NOMO-1 treated with DMSO at 0.1 percent for 48 hours (cell line): Measurements from ENCODE around the gene ERC1.
A peak's percentile ranks its signal among the peaks of the same experiment; 100 is the strongest.

ENCODE experiments used
- DNase-seq: peaks from one replicate; lab custom pipeline; 2025; ENCODE audit not compliant: unreplicated experiment; lab: John Stamatoyannopoulos, UW

Gene ERC1

DNA sequence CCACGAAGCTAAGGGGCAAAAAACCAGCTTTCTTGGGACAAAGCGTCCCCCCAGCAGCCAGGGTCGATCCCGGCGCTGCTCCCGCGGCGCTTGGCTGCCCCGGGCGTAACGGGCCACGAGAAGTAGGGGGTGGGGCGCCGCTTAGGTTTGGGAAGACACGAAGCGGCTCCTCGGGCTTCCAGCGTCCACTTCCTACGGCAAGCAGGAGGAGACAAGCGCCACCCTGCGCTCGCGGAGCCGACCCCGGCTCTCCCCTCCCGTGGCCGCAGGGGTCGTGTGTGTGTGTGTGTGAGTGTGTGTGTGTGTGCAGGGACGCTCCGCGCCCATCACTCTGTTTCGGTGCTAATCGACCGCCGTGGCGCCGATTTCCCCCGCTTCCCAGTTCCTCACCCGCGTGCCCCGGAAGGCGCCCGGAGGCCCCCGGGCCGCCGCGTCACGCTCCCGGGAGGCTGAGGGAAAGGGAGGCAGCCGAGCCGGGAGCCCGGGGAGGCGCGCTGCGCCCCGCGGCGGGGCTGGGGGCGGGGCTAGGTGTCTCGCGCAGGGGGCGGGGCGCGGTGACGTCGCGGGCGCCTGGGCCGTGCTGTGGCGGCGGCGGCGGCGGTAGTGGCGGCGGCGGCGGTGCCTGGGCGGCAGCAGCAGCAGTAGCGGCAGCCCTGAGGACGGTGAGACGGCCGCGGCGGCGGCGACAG, at the start of gene ERC1:
TSS of gene ERC1 (plus strand) at position 563 of the 689 bp plus-strand sequence. CDS start 36,681 bp downstream, outside the sequence.
- peak; percentile 60 for DNase-seq

DNA sequence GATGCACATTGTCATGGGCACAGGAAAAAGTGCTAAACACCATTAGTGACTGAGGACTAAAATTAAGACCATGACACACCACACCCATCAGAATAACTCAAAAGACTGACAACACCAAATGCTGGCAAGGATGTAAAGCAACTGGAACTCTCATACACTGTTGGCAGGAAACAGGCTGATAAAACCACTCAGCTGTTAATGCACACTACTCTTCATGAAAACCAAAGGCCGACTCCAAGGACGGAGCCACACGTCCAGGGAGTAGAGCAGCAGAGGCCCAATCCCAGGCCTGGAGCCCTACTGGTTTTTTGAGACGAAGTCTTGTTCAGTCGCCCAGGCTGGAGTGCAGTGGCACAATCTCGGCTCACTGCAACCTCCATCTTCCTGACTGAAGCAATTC, 48.0 kb upstream of the ERC1 start:
- DNase-seq, result no peak

DNA sequence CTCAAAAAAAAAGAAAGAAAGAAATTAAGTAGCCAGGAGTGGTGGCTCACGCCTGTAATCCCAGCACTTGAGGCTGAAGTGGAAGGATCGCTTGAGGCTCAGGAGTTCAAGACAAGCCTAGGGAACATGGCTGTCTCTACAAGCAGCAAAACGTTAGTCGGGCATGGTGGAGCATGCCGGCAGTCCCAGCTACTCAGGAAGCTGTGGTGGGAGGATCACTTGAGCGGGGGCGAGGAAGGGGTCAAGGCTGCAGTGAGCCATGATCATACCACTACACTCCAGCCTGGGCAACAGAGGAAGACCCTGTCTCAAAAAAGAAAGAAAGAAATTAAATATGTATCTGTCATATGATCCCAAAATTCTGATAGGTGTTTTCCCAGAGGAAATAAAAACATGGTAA, 46.8 kb upstream of the ERC1 start:
- no peak for DNase-seq

DNA sequence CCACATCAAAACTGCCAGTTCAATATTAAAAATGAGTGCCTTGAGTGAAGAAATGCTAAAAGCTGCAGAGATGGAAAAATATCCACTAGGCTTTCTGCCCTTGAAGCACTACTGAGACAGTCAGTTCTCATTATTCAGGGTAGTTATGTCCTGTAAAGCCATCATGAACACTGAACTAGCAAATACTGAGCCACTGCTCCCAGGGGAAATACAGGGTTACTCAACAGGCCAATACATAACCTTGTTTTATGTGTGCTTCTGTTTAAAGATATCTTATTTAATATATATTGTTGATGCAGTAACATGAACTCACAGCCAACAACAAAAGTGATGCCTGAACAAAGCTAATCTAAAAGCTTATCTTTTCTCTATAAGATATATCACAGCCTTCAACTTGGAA, 44.8 kb upstream of the ERC1 start:
- DNase-seq, result no peak

DNA sequence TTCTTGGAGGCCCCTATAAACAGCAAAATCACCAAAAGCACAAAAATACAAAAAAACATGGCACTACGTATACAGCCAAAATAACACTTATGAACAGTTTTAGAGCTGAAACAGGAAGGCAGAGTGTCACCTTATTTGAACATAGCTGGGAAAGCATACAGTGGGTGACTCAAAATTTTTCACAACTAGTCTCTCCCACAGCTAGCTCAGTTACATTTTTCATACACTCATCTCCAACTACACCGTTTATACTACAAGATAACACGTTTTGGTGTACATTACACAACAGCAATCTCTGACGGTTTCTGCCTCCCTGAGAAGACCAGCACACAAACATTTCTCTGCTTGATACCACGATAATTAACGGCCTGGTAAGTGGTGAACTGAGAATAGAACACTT, 44.4 kb upstream of the ERC1 start:
- no peak for DNase-seq

DNA sequence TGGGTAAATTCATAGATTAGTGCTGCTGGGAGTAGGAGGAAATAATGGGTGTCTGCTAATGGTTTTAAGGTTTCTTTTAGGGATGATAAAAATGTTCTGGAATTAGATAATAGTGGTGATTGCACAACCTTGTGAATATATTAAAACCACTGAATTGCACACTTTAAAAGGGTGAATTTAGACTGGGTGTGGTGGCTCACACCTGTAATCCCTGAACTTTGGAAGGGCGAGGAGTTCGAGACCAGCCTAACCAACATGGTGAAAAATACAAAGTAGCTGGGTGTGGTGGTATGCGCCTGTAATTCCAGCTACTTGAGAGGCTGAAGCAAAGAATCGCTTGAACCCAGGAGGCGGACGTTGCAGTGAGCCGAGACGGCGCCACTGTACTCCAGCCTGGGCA, 42.8 kb upstream of the ERC1 start:
- DNase-seq, result no peak

DNA sequence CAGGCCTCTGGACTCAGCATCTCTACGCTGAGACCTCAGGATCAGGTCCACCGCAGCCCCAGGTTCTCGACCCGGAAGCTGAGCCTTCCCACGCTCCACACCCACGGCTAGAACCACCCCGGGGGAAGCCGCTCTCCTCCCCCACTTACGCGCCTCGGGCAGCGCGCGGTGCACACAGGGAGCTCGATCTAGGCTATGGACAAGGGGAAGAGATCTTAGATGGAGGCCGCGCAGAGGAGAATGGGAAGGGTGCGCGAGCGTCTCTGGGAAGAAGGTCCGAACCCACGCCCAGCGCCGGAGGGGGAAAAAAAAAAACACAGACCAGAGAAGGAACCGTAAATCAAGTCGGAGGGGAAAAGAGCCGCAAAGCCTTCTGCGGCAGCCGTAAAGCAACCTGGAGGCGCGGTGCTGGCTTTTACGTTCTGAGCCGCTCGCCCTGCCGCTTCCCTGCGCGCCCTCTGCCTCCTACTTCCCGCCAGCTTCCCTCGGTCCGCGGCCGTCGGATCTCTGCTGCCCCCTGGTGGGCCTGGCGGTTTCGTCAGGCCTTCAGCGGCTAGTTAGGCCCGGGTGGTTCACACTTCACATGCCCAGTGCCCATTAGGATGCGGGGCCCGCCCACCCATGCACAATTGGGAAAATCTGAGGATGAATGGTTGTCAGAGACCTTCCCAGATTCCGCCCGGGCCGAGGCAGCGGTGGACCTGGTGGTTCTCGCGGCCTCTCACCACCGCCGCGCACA, 41.4 kb upstream of the ERC1 start, which contains the start of gene RAD52:
TSS of gene RAD52 (minus strand) at position 242 of the 739 bp plus-strand sequence. CDS start 16,636 bp downstream, outside the sequence.
- DNase-seq, result peak; percentile 99

DNA sequence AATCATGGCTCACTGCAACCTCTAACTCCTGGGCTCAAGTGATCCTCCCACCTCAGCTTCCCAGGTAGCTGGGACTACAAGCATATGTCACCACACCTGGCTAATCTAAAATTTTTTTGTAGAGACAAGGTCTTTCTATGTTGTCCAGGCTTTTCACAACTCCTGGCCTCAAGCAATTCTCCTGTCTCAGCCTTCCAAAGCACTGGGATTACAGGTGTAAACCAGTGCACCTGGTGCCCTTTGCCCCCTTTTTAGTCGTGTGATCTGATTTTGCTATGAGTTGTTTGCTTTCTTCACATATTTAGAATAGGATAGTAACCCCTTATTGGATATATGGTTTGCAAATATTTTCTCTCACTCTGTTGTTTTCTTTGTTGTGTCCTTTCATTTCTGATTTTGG, 39.8 kb upstream of the ERC1 start:
- DNase-seq, result no peak

DNA sequence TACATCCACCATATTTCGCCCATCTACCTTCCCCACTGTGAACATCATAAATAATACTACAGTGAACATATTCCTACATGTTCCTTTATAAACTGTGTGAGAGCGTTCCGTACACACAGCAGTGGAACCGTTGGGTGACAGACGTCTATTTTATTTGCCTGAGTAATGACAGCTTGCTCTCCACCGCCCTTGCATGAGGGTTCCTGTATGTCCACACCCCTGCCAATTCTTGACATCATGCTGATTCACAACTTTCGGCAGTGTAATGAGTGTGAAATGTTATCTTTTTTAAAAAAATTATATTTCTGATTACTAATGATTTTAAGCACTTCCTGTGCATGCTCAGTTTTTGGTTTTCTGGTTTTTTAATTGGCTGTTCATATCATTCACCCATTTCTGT, 37.2 kb upstream of the ERC1 start:
- DNase-seq, result no peak

DNA sequence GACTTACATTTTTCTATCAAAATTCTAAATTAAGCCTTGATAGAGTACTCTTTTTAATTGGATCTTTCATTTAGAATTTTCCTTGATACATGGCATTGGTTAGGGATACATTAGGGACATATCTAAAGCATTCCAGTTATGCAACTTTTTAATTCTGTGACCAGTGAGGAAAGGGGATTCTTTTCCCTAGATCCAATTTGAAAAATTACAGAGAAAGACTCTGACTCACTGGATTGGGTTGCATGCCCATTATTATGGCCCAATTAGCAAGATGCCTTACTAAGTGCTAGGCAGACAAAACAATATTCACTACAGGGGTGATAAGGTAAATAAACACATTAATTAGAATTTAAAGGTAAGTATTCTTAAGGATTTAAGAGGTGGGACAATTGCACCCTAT, 36.3 kb upstream of the ERC1 start:
- no peak for DNase-seq

DNA sequence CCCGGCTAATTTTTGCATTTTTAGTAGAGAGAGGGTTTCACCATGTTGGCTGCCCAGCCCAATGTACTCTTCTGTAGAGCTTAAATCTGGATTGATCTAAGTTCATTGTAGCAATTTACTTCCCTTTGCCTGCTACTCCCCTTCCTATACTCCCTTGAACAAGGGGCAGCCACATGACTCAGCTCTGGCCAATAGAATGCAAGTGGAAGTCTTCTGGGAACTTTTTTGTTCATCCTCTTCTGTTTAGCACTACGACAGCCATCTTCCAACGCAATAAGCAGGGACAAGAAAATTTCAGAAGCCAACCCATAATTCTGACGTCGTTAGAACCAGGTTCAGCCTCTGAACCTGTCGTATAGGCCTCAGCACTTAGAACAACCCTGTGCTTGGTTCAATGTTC, 35.1 kb upstream of the ERC1 start:
- DNase-seq, result no peak

DNA sequence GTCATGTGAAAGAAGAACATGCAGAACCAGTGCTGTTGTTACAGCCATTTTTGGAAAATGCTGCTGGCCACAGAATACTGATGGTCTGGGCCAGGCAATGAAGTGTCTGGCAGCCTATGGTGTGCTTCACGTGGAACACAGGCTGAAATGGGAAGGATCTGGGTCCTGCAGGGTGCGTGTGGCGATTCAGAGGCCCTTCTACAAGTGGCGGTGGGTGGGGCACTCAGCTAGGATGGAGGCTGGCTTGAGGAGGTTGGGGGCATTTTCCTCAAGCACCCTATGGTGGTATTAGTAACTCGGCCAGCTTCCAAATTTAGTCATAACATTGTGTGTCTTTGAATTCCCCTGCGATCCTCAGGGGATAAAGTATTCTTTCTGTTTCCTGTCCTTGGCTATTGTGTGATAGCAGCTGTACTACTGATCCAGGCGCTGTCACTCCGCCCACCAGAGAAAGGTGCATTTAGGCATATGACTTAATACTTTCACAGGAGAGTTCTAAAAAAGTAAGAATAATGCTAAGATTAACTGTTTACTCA, 32.4 kb upstream of the ERC1 start:
- DNase-seq, result no peak

DNA sequence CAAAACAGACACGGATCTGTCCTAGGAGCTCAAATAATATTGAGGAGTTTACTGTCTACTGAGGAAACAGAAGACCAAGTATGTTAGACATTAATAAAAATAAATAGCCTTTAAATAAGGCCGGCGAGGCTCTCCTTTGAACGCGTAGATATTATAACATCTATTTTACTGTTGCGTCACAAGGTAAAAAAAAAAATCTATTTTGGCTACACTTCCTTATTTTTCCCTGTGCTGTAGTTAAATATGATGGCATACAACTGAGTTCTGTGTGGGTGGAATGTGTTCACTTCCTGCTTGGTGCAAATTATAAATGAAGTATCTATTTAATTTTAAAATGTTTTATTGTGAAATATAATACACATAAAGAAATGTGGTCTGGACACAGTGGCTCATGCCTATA, 24.3 kb upstream of the ERC1 start:
- DNase-seq, result peak; percentile 65

DNA sequence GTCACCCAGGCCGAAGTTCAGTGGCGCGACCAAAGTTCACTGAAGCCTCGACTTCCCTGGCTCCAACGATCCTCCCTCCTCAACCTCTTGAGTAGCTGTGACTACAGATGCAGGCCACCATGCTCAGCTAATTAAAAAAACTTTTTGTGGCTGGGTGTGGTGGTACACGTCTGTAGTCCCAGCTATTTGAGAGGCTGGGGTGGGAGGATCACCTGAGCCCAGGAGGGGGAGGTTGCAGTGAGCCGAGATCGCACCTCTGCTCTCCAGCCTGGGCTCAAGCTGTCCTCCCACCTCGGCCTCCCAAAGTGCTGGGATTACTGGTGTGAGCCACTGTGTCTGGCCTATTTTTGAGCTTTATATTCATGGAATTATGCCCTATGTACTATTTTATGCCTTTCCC, 23.4 kb upstream of the ERC1 start:
- no peak for DNase-seq

DNA sequence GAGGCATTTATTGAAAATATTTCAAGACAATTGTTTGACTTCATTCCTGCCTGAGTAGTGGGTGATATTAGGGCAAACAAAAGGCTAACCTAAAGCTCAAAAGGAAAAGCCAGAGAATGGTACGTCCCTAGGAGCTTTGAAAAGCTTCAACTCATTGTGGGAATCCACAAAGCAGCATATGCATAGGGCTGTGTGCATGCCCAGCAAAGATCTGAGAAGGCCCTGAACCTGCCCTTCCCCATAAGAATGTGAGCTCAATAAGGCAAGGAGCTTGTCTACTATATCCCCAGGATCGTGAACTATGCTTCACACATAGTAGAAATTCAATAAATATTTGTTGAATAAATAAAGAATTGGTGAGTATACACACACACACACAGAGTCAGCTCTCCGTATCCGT, 22.5 kb upstream of the ERC1 start:
- DNase-seq, result no peak

DNA sequence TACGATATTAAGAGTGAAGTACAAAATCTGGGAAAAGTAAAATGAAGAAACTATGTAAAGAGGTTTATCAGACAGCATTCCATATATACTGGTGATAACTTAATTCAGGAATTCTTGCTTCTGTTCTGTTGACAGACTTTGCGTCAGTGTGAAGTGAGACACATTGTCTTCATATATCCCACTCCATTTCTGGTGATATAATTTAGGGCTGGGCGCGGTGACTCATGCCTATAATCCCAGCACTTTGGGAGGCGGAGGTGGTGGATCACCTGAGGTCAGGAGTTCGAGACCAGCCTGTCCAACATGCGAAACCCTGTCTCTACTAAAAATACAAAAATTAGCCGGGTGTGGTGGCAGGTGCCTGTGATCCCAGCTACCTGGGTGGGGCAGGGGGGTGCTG, 21.2 kb upstream of the ERC1 start:
- DNase-seq, result no peak

DNA sequence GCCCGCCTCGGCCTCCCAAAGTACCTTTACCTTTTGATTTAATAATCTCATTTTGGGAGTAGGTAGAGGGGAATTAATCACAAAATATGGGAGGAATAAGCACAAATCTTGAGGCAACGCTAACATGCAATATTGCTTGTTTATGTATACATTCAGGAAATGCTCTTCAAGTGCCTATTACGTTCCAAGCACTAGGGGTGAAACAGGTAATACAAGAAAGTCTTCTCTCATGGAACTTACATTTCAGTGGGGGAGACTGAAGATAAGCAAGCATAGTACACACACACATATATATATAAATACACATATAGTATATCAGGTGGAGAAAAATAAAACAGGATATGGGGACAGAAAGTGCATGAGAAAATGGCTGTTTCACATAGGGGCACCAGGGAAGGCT, 19.0 kb upstream of the ERC1 start:
- no peak for DNase-seq

DNA sequence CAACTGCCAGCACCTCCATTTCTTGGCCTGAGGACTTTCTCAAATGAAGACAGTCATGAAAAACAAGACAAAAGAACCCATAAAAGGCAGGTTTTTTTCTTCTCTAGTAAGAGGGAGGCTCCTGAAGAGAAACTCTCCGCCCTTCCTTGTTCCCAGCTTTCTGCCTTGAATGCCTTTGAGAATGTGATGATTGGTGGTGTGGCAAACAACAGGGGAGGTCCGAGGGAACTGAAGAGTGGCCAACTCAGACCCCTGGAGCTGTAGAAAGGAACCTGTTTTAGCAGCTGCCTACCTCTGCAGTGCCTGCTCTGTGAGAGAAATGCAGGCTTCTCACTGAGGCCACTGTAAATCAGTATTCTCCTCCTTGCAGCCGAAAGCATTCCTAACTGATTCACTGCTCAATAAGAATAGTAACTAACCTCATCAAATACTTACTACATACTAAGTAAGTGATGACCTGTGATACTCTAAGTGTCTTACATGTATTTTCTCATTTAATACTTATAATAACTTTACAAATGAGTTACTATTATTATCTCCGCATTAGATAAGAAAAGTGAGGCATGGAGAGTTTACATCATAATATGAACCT, 16.7 kb upstream of the ERC1 start:
- no peak for DNase-seq

DNA sequence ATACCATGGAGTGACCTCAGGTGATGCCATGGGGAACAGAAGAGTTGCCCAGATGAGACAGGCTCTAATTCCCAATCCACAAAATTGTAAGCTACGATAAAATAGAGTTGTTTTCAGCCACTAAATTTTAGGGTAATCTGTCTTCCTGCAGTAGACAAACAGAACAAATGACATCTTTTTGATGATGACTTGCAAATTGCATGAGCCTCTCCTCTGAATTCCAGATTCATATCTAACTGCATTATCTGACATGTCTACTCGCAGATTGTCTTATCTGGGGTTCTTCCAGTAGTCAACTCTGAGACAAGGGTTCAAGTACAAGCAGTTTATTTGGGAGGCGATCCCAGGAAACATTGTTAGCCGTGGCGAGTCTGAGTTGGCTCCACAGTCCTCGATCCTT, 14.4 kb upstream of the ERC1 start:
- no peak for DNase-seq

DNA sequence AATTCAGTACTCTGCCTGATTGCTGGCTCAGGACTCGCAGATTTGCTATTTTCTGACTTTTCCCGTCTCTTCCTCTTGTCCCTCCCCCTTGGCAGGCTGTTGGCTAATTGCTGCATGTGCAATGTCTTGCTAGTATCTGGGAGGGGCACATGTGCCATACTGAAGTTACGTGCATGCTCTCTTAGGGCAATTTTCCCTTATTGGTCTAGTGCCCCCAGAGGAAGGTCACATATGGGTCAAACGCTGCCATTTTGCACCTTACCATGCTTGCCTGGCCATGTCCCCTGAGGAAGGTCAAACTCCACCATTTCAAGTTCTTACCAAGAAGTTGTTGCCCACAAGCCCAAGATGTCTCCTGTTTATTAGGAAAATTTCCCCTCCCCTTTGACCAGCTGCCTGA, 13.9 kb upstream of the ERC1 start:
- DNase-seq, result no peak

DNA sequence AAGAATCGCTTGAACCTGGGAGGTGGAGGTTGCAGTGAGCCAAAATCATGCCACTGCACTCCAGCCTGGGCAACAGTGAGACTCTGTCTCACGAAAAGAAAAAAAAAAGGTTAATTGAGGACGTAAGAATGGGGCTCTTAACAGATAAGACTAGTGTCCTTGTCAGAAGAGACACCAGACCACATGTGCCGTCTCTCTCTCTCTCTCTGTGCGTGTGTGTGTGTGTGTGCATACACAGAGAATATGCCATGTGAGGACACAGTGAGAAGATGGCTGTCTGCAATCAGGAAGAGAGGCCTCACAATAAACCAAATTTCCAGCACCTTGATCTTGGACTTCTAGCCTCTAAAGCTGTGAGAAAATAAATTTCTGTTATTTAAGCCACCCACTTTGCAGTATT, 11.7 kb upstream of the ERC1 start:
- no peak for DNase-seq

DNA sequence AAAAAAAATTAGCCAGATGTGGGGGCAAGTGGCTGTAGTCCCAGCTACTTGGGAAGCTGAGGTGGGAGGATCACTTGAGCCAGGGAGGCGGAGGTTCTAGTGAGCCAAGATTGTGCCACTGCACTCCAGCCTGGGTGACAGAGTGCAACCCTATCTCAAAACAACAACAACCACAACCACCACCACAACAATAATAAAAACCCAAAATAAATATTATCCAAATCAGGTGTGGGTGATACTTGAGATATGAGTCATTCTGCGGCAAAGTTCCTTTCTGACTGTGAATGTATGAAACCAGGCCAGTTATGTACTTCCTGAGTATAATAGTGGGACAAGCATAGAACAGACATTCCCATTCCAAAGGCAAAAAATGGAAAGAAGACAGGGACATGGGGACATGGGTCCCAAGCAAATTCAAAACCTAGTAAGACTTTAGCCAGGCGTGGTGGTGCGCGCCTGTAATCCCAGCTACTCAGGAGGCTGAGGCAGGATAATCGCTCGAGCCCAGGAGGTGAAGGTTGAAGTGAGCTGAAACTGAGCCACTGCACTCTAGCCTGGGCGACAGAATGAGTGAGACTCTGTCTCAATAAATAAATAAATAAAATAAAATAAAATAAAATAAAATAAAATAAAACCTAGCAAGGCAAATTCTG, 9.7 kb upstream of the ERC1 start:
- no peak for DNase-seq
